Activated CD8-positive, alpha-beta memory T cell treated with anti-CD3 and anti-CD28 coated beads, Interleukin-2, amount 50 U/mL, for 24 hours (primary cell): ENCODE results near the gene FAM25G.
"Not testable (repeated sequence)": the region's sequence is repeated elsewhere in the genome, so short reads cannot be mapped to it uniquely, and the experiment has no call there.

Source experiments
- DNase-seq: peaks from one replicate; pipeline ENCODE4 v3.0.0-alpha.2; 2020; ENCODE audit errors: extremely low read depth

FAM25G gene

DNA sequence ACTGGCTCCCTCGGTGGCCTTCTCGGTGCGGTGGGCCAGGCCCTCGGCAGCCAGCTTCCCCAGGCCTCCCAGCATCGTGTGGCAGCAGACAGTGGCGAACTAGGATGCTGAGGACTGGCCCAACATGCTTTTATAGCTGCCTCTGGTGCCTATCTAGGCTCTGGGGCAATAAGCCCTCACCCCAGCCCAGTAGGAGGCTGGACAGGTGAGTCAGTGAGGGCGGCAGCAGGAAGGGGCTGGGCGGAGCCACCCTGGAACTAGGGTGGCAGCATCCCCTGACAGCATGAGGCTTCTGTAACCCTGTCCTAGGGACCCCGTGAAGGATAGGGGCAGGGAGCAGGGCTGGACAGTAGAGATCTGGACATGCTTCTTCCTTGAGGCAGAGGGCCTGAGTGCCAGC, at the start of gene FAM25G:
TSS of gene FAM25G (minus strand) at position 101 of the 400 bp plus-strand sequence. CDS start at position 75, 26 bp downstream.
- DNase-seq = not testable (repeated sequence)

DNA sequence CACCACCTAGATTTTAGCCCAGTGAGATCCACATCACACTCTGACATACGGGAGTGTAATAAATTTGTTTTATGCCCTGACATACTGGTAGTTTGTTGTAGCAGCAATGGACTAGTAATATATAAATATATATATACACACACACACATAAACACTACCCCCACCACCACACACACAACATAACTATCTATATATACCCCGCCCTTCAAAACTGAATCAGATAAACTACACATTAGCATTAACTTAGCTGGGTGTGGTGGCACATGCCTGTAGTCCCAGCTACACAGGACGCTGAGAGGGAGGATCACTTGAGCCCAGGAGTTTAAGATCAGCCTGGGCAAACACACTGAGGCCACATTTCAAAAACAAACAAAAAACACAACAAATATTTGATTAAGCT, 44.9 kb upstream of the FAM25G start:
- DNase-seq = not testable (repeated sequence)

DNA sequence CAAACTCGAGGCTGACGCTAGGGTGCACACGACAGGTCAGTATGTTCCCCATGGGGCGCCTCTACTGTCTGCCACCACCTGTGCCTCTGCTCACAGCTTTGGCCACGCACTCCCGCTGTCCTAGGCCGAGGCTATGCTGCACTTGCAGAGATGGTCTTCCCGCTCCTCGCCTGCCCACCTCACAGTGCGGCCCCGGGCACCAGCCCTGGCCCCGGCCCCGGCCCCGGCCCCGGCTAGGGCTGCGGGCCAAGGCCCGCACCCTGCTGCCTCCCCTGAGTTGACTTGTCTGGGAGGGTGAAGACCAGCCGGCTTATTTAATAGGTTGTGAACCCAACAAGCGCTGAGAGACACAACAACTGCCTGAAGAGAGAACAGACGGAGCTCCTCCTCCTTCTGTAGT, 32.0 kb upstream of the FAM25G start, which contains the start of gene AGAP9:
TSS of gene AGAP9 (minus strand) at position 164 of the 400 bp plus-strand sequence. CDS start at position 52, 112 bp downstream.
- not testable (repeated sequence) for DNase-seq

DNA sequence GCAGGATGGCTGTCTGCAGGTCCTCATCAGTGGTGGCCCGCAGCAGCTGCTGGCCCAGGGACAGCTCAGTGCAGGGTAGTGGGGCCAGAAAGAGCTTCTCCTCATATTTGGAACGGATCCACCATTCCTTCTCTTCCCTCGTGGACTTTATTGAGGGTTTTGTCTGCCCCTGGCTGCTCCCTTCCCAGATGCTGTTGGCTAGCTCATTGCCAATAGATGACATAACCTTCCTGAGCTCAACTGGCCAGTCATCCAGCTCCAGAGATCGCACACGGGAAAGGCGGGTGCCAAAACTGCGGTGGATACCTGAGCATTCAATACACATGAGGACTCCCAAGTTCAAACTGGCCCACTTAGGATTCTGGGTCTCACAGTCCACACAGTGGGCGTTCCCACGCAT, 10.8 kb upstream of the FAM25G start:
- DNase-seq = not testable (repeated sequence)

DNA sequence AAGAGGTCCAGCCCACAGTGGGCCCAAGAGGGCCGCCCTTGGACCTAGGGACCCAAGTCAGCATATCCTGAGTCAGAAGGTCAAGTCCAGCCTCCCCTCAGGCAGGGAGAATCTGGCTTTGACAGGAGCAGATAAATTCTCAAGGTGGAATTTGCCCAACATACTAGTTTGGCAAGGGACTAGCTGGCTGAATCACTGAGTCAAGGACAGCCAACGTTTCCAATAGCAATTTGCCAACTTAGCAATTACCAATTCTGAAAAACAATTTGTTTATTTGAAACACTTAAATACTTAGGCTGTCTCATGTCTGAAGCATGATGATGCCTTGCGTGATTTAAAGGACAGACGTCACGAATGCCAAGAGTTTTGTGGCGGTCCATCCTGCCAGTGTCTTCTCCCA, 2.7 kb upstream of the FAM25G start:
- not testable (repeated sequence) for DNase-seq

DNA sequence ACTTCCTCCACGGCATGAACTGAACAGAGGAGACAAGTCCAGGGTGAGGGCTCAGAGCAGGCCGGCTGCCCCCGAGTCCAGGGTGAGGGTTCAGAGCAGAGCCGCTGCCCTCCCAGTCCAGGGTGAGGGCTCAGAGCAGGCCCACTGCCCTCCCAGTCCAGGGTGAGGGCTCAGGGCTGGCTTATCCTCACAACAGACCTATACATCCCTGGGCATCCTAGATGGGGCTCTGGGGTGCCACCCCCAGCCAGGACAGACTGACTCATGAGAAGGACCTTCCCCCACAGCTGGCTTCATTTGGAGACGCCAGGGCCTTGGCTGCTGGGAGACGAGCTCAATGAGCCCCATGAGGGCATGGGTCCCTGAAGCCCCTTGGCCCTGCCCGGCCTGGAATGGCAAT, 1.9 kb downstream of the FAM25G start:
- DNase-seq = not testable (repeated sequence)

DNA sequence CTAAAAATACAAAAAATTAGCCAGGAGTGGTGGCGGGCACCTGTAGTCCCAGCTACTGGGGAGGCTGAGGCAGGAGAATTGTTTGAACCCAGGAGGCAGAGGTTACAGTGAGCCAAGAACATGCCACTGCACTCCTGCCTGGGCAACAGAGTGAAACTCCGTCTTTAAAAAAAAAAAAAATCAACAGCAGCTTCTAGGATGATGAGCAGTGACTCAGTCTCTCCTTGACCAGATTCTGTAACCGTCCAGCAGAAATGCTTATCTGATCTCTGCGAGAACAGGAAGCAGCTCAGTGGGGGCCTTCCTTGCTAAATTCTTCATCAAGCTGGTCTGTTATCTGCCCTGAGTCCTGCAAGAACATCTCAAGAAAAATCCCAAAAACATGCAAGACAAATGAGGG, 5.6 kb downstream of the FAM25G start:
- not testable (repeated sequence) for DNase-seq

DNA sequence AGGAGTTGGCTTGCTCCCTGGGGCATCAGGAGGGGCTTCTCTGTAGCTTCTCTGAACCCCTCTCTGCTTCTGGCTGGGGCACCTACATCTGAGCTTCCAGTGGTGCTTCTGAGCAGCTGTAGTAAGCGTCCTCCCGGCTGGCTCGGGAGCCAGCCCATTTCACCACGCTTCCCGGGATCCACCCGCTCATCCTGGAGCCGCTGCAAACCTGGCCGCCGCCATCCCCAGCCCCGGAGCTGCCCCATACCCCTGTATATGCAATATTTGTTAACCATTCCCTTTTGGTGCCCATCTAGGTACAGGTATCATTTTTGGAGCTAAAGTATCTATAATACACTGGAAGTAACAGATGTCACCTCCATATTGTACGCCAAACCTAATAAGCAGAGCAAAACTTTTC, 6.7 kb downstream of the FAM25G start:
- DNase-seq = not testable (repeated sequence)

DNA sequence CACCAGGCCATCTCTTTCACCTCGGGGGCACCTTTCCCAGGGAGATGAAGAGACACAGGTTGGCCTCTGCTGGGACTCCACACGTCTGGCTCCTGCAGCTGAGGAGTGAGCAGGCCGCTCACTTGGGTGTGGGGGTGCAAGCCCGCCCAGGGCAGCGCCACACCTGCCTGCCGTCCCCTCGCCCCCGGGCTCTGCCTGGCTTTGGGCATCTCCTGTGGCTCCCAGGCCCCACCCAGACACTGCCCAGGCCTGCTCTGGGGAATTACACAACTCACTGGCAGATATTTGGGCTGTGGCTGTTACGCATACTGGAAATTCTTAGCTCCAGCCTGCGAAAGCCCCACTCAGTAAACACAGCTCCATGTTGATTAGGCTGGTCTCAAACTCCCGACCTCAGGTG, 7.6 kb downstream of the FAM25G start, which contains the start of gene ANXA8:
TSS of gene ANXA8 (minus strand) at position 193 of the 400 bp plus-strand sequence. CDS start at position 11, 182 bp downstream.
- not testable (repeated sequence) for DNase-seq

DNA sequence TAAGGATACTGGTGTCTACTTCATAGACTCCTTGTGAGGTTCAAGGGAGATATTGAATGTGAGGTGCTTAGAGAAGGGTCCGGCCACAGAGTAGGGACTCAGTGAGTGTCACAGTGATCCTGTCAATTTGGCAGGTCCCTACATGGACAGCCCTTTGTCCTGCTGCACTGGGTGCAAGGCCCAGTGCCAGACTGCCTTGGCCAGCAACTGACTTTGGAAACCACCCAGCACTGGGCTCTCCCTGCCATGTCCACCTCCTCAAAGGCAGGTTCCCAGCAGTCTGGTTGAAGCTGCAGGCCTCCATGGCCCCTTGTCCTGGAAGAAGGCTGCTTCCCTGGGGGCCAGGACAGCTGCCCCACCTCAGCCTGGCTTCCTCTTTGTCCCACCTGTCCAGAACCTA, 9.1 kb downstream of the FAM25G start:
- not testable (repeated sequence) for DNase-seq

DNA sequence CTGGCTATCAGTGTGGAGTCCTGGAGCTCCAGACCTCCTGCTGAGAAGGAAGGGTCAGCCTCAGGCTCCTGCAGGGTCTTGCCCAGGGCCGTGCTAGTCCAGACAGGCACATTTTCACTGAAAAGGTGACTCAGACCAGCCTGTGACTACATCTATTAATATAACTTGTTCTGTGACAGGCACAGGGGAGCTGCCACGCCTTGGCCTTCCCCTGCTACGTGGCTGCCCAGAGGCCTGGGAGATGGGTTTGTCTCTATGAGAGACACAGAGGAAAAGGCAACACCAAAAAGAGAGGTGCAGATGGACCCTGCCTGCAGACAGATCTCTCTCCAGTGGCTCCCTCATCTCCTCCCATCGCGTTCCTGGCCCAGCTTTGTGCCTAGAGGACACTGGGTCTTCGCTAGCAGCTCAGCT, 9.7 kb downstream of the FAM25G start:
- DNase-seq = not testable (repeated sequence)

DNA sequence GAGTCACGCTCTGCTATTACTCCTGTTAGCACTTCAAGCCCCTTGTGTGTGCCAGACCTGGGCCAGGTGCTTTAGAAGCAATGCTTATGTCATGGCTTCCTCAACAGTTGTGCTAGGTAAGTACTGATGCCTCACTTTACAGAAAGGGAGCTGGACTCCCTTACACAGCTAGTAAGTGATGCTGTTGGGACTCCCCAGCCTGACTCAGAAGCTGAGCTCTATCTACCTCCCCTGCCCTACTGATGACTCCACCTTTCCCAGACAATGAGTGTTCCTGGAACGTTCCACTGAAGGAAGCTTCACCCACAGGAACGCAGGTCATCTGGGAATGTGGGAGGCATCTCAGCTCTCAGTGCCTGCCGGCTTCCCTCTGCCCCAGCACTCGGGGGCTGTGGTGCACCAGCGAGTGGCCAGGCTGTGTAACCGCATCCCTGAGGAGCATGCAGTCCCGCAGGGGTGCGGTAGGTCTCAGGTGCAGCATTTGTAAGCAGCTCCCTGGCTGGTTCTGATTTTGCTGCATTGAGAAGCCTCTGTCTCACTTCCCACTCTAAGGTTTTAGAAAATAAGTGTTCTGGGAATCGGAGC, 10.2 kb downstream of the FAM25G start:
- not testable (repeated sequence) for DNase-seq

DNA sequence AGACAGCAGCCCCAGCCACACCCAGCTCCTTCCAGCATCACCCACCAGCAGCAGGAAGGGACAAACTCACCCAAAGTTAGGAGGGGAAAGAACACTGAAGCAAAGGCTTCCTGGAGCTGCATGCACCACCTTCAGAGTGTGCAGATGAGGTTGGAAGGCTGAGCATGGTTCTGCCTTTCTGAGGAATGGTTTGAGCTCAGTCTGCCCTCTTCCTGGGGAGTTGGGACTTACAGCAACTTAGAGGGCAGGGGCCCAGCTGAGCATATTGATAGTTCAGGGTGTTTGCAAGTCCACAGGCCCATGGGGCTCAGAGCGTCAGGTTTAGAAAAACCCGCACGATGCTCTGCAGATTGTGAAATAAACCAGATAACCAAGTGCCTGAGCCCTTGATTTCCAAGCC, 11.4 kb downstream of the FAM25G start:
- DNase-seq = not testable (repeated sequence)

DNA sequence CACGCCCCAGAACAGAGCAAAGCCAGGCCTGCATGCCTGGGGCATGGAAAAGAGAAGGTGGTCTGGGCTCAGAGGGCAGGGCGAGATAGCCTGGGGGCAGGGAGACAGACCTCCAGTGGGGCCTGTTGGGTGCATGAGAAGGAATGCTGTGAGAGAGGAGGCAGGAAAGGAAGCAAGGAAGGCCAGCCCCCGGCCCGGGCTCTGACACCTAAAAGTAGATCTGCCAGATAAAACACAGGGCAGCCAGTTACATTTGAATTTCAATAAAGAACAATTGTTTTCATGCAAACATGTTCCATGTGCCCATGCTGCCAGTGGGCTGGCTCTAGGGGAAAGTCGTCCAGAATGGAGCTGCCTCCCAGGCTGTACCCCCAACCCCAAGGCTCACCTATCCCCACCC, 13.4 kb downstream of the FAM25G start:
- not testable (repeated sequence) for DNase-seq

DNA sequence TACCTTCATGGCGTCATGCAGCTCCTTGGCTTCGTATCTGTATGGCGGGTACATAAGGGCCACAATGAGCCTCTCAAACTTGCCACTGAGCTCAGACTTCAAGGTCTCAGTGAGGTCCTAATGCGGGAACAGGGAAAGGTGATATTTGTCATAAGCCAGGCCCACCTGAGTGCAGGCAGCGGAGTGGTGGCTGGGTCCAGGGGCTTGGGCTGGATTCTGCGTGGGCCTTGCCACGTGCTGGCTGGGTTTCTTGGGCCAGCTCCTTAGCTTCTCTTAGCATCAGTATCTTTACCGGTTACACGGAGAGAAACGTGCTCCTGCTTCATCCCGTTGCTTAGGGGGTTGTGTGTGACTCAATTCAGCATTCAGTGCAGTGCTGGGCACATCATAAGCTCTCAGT, 14.4 kb downstream of the FAM25G start:
- DNase-seq = not testable (repeated sequence)

DNA sequence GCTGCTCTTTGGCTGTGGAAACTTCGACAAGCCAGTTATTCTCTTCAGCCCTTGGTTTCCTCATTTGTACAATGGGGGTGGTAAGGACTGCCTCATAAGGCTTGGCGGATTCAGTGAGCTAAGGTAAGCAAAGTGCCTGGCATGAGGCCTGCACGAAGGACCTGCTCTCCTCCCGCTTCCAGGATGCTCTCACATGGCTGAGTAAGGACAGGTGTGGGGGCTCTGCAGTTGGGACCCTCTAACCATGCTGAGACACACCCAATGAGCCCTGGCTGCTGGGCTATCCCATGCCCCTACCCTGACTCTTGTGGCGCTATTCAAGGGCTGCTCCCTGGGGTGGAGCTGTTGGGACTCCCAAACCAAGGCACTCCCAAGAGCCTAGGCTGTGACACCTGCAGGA, 16.4 kb downstream of the FAM25G start:
- DNase-seq = not testable (repeated sequence)

DNA sequence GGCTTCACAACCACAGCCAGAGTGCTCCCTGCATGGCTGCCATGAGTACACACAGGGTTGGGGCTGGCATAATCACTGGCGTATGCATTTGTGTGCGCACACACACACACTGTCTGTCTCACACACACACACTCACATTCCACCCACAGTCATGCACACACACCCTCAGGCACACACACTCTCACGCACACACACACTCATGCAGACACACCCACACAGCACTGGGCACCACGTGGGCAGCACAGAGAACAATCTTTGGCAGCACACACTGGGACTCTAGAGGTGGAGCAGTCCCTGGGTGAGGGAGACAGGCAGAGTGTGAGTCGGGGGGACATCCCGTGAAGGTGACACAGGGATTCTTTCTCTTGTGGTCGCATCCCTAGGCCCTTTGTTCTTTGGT, 18.0 kb downstream of the FAM25G start:
- DNase-seq = not testable (repeated sequence)

DNA sequence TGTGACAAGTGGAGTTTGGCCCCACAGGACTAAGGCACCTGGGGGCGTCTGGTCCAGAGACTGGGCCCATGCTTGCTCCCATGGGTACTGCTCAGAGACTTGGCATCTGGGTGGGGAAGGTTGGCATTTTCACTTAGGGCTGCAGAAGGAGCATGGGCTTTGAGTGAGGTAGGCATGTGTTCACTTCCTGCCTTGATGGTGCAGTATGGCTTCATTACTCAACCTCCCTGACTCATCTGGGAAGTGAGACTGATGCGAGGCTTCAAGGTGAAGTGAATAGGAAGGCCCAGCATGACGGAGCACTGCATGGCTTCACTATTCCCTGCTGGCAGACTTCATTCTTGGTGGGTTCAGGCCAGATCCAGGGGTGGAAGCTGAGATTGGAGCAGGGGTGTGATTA, 18.9 kb downstream of the FAM25G start:
- not testable (repeated sequence) for DNase-seq

DNA sequence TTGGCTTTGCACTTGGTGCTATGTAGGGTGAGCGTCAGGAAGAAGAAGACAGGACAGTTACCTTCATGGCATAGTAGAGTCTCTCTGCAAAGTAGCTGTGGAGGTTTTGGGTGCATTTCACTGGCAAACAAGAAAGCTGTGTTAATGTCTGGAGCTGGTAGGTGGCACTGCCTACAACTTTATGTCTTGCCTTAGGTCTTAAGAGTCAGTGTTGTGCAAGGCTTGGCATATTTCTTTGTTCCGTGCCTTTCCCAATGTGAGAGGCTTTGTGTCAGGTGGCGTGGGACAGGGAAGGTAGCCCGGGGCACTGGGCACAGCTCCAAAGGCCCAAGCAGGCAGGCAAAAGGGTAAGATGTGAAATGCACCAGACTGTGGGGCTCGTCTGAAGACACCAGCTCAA, 19.4 kb downstream of the FAM25G start:
- not testable (repeated sequence) for DNase-seq

DNA sequence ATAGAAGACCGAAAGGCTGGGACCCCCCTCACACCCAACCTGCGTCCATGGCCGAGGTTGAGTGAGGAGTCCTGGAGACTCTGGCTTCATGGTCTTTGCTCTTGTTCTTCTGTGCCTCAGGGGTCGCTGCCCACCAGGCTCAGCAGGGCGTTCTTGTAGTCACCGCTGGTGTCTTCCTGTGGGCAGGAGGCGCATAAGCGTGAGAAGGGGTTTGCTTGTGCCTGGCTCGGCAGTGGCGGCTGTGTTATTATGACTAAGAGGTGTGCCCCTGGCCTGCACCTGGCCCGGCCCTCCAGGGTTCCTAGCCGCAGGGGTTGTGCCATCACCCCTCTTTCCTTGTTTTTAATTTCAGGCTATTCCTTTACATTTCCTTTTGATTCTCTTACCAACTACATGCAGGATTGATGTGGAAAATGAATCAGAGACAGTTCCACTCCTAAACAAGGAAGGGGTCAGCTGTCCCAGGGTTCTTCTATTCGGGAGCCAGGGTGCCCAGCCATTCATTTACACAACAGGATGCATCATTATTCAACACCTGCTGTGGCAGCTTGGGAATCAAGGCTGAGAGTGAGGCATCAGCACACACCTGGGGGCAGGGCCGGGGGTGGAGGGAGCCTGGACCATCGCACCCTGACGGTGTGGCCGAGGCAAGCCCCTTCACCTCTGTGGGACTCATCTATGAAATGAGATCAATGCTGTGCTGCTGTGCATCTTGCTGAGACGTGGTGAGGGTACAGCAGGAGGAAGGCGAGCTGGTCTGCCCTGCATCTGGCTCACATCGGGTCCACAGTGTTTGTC, 22.6 kb downstream of the FAM25G start:
- not testable (repeated sequence) for DNase-seq

DNA sequence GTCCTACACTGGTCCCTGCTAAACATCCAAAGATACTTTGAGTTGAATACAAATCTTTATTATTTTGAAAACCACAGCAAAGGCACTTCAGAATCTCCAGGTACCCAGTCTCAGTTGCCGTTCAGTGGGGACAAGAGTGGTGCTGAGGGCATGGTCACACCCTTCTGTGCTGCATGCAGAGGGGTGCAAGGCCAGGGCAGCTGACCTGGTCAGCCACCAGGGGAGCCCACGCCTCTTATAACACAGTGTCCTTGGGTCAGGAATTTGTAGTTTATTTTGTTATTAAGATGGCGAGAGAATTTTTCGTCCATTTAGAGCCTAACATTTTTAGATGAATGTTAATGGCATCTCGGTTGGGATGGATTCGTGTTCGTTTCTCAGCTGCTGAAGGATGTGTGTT, 23.5 kb downstream of the FAM25G start:
- DNase-seq = not testable (repeated sequence)

DNA sequence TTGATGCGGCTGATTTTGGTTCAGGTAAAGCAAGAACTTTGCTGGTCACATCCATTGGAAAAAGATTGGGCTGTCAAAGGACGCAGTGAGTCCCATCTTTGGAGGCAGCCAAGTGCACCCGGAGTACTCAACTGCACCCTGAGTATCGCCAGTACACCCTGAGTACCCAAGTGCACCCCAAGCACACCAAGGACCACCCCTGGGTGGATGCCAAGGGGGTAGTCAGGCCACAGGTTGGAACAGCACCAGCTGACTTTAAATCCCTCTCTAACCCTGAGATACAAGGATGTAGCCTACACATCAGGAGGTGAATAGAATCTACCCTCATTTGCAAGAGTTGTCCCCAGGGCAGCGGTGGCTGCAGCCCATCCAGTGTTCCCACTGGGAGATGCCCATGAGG, 24.0 kb downstream of the FAM25G start:
- not testable (repeated sequence) for DNase-seq
